Heart left ventricle (tissue), 13 donors: ENCODE results near the gene STARD13.

Source experiments
- CTCF ChIP-seq, 12 donors: fragments of 200-600 bp; sonication (generic) in 4 of 12; IDR thresholded peaks; one replicate each; pipeline versions ENCODE4 v1.5.0 to v1.8.0; 2018 to 2022; ENCODE audit warnings: antibody characterized with exemption in 12 of 12, mild to moderate bottlenecking in 5 of 12
- POLR2A ChIP-seq, 2 donors: fragments of 450-650 bp; IDR thresholded peaks; one replicate each; pipeline ENCODE4 v1.6.1; 2017; ENCODE audit warnings: antibody characterized with exemption in 2 of 2, mild to moderate bottlenecking in 2 of 2, moderate library complexity in 2 of 2
- donor health status: ischemic (EF 13 %, LVEDD 7.1; RV severe dilation, severe dysfunction).
- donor health status: DM: no; HTN: yes; CAD: no.
- donor health status: DM: no; HTN: no; CAD: no.
- donor health status: ischemic (EF 25% LVEDD 6.9; RV normal size, moderate dysfunction).
- donor health status: ischemic (EF 25% LVEDD 5.7; RV mildly dilated, moderate dysfunction).
- donor health status: ischemic (EF 35%, LVEDD 5.7; RV mildly dilated, moderate dysfunction).
- donor health status: nonischemic (EF 11% LVEDD 7.7; RV severe dilation, severe dysfunction).
- donor health status: DM: yes; HTN: yes; CAD: no.
- donor health status: PGD.
- donor health status: ischemic (EF 29% LVEDD 5.4; RV normal size, mild dysfunction).
- donor health status: nonischemic (EF 23%, LVEDD 6.1; RV moderate dilation, normal function).

- TF ChIP-seq CTCF (IDR thresholded peaks at IDR 0.05) (no peak), POLR2A (IDR thresholded peaks at IDR 0.05) (no peak)
Measured at GRCh38 chr13:33099860-33100259, 185.7 kb downstream of the STARD13 start.
